ENCODE measurements around the gene RNF130.

GRCh38 chr5:180067986-180068385 lies 3.6 kb downstream of the RNF130 start:
- TF ChIP-seq CTCF (conservative IDR thresholded peaks at IDR 0.05 in 1 of 2, IDR thresholded peaks at IDR 0.05 in 1 of 2; ENCODE audit: low read depth in 1 of 2, low read length in 2 of 2) (no peak), EZH2 (IDR thresholded peaks at IDR 0.05; ENCODE audit: low read length, missing control alignments) (no peak)

All from fibroblast of lung (primary cell).